Measurements from ENCODE around the gene NTM.

NTM gene

DNA sequence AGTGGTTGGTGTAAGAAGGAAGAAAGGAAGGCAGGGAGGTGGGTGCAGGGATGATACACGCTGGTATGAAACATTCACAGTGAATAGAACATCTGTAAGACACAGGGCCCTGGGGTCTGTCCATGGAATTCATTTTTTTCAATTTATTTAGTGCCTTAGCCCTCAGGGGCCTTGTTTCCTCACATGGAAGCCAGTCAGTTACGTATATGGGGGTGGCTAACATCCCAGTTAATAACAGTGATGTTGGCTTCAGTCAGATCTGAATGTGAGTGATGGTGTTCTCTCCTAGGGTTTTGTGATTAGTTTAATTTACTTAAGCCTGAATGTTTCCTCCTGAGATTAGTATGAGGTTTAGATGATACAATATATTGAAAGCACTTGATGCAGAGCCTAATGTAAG, 577.1 kb downstream of the NTM start:
- no peak for DNase-seq

DNA sequence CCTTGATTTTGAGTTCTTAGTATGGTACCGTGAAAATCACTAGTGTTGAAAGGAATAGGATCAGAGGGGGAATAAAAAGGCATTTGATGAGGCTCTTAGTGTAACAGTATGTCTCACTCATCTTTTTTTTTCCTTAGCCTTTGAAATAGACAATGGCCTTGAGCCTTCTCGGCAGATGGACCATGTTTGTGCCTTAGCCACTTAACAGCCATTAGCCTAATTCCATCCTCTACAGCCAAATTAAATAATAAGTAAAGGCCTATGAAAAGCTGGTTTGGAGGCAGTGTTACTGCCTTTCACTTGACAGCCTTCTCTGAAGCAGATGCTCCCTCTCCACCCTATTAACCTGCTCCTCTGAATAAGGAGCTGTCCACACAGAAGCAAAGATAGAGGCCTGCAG, 580.7 kb downstream of the NTM start:
- DNase-seq: peak in 1 of 2 experiments; percentile 48

DNA sequence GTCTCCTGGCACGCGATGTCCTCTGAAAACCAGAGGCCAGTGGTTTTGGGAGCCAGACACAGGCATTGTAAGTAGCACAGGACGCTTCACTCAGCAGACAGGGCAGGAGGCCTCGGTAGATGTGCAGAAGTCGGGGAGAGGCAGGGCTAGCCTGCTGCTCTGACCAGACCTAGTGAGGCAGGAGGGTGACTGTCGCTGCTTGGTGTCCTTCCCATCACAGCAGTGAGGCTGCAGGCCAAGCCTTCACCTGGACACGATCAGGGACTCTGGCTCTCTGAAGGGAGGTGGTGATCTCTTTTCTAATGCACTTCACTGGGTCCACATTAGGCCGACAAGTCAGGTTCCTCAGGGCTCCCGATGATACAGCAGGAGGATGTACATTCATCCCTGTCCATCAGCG, 583.7 kb downstream of the NTM start:
- no peak for DNase-seq

DNA sequence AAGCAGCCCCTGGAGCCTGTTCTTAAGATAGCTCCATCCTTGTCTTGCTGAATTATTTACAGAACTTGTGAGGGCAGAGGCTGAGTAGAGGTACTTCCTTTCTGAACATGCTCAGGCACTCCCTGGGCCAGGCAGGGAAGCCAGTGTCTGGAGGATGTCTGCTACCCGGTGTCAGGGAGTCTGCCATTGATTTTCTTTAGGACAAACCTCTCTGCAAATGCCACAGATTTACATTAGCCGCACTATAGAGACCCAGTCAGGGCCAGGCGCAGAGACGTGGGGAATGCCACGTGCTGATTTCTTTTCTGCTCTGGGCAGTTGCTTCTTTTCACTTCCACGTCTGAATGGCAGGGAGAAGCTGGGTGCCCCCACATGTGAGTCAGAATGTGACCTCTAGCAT, 585.5 kb downstream of the NTM start:
- no peak for DNase-seq

- no peak for DNase-seq
These were observed 586.8 kb downstream of the NTM start for GRCh38 chr11:131957201-131957600.

- DNase-seq: no peak
These were observed 587.5 kb downstream of the NTM start for GRCh38 chr11:131957875-131958274.

GRCh38 chr11:131962818-131963217, 592.4 kb downstream of the NTM start:
- no peak for DNase-seq

DNA sequence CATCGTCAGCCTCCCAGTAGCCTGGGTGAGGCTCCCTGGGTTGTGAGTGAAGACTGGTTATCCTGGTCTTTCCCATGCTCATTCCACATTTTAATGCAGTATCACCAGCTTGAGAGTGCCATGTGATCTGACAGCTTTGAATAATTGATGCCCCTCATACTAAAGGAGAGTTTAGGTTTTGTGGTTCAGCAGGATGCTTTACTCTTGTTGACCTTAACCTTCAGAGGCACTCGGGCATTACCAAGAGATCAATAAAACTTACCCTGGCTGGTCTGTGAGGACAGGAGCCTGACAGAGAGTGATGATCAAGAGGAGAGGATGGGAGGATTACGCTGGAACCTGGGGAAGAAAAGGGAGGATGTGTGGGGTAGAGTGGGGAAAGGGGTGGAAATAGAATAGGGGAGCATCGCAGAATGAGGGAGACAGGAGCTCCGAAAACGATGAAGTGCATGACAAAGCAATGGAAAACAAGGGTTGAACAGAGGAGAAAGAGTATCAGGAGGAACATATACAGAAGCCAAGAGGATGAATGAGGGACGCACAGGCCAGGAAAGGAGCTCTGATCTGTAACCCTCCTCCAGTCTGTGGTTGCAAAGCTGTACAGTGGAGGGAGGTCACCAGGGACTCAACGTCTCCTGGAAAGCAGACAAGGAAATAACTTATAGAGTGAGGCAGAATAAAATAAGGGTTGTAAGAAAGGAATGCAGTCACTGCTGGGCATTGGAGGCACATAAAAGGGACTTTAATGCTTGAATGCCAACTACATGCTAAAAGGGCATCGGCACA, 594.5 kb downstream of the NTM start:
- no peak for DNase-seq

- no peak for DNase-seq
These were observed 595.1 kb downstream of the NTM start for GRCh38 chr11:131965504-131965903.

DNA sequence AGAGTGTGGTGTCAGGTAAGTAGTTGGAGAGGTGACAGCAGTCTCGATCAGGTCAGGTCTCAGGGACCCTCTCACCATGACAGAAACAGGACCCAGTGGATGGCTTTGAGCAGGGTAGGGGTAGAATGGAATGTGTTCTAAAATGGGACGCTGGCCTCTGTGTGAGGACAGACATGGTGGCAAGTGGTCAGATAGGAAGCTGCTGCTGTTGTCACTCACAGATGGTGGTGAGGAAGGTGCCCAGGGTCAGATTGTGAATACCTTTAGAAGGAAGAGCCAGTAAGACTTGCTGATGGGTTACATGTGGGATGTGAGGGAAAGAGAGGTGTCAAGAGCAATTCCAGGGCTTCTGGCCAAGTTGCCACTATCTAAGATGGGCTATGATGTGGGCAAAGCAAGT, 596.3 kb downstream of the NTM start:
- no peak for DNase-seq

DNA sequence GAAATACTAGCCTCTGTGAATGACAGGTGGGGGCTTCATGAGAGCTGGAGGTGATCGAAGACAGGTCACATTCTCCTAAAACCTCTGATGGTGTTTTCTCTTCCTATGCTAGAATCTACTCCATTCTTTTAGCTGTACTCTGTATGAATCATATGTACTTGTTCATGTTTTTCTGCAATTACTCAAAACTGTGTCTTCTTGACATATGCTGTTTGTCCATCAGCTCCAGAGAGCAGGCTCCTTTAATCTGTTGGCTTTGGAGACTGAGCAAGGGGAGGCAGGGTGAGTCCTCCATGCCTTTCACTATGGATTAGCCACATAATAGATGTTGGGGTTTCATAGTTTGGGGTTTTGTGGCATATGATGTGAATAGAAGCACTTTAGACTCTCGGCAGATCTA, 598.8 kb downstream of the NTM start:
- no peak for DNase-seq

- no peak for DNase-seq
These were observed 602.6 kb downstream of the NTM start for GRCh38 chr11:131973061-131973460.

GRCh38 chr11:131975619-131976018, 605.2 kb downstream of the NTM start:
- no peak for DNase-seq

- no peak for DNase-seq
These were observed 605.6 kb downstream of the NTM start for GRCh38 chr11:131976021-131976420.

DNA sequence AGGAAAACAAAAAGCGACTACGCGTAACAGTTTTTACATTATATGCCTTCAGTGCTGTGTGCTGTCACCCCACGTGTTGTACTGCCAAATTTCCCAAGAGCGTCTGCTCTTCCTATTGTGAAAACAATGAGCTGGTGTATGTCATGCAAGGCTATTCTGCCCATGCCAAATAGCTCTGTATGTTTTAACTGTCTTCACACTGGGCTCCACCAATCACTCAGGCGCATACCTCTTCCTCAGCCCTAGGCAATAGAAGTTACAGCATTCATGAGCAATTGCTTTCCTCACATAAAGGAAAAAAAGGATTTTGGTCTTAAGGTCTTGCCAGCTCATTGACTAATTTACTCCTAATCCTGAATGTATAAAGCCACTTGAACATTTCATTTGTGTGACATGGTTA, 606.8 kb downstream of the NTM start:
- DNase-seq: no peak

DNA sequence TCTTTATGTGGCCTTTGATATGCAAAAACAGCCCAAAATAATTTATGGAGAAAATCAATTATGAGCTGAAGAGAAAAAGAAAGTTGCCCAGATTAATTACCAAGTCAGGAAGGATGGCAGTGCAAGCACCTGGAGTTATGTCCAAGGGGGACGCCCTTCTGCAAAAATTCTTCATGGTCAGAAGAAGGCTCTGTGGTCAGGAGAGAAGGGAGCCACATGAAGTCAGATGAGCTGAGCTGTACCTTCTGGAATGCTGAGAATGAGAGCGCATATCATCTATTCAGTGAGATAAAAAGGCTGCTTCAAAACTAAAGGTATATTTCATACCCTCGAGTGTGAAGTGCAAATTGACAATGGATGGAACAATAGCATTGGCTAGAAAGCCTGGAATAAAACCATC, 607.4 kb downstream of the NTM start:
- DNase-seq: no peak

DNA sequence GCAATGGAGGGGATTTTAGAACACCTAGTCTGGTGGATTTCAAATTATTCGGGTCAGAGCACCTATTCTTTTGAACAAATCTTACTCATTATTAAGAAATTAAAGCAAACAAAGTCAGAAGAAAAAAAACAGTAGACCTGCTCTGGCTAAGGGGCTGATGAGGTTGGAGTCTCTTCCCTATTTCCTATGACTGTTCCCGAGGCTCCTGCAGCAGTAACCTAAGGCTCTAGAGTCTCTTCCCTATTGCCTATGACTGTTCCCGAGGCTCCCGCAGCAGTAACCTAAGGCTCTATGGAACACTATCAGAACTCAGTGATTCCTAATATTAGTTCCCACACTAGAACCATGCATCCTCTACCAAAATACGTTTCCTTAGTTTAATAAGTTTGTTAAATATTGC, 607.9 kb downstream of the NTM start:
- no peak for DNase-seq

GRCh38 chr11:131979364-131979763, 608.9 kb downstream of the NTM start:
- no peak for DNase-seq

DNA sequence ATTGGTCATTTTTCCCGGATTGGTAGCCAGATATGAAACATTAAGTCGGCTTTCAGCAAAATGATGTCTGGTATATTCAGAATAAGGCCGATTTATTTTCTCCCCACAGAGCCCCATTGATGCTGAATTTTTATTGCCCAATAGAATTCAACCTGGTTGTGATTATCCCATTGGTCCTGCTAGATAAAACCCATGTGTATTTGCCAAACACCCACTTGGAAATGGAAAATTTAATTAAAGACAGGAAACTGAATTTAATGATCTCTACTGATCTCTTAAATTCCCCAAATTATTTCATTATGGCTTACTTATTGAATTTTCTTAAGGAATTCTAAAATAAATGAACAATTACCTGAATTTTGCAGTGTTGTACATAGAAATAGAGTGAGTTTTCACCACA, 609.8 kb downstream of the NTM start:
- DNase-seq: no peak

DNA sequence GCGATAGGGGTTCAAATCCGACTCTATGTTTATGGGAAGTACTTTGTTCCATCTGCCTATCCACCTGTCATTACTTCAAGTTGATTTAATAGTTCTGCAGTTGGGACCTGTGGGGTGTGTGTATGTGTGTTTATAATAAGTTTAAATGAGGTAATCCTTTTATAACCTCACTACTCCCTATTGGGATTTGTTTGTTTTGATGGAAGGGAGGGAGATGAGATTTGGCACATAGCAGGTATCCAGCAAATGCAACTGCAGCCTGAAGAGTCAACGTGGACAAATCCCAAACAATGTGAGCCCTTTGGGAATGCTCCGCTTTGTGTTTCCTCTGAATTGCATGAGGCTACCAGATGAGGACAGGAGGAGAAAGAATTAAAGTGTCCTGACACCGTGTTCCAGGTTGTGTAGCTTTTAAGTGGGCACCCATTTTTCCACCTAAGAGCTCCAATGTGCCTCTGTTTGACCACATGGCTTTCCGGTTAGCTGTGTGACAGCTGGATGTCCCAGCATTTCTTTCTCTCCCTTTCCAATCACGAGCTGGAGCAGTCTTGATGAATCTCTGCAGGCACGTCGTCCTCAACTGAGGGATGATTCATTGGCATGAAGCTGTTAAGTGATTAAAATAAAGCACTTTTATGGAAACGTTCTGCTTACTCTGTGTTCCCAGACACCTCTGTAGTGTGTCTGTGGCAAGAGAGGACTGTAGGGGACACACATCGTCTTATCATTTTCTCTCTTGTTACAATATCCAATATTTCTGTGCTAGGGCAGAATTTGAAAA, 610.7 kb downstream of the NTM start:
- DNase-seq: no peak

DNA sequence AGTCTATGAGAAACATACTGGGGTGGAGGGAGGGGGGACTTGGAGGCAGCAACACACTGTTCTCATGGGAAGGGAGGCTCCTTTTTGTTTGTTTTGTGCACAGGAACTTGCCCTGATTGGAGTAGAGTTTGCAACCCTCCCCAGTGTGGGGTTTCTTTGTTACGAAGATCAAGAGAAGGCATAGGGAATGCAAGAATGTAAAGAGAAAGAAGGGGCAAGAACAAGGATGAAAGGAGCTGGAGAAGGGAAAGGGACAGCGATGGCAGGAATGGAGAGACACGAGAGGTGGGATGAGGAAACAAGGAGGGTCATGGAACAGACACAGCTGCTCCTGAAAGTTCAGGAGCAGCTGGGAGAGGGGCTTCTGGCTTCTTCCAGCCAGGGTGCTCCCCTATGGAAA, 611.7 kb downstream of the NTM start:
- DNase-seq: no peak

- DNase-seq: no peak
These were observed 615.5 kb downstream of the NTM start for GRCh38 chr11:131985846-131986301.

- DNase-seq: no peak
These were observed 617.3 kb downstream of the NTM start for GRCh38 chr11:131987703-131988102.

- DNase-seq: no peak
These were observed 621.2 kb downstream of the NTM start for GRCh38 chr11:131991606-131992005.

Data from cerebellar nuclear complex (tissue), 1 donor.